Thymus (tissue), 14 donors: ENCODE results near the gene NGEF. TPM values are rescaled to one million over a fixed set of nuclear protein-coding genes. Genes with fewer than 3 reads are reported as not detected.
A peak's percentile ranks its signal among the peaks of the same experiment; 100 is the strongest.

Experiments
- DNase-seq, 9 donors: peaks; one replicate each; pipeline ENCODE4 v3.0.0-alpha.2; 2013; ENCODE audit warnings: low spot score in 9 of 9, low read depth in 6 of 9, missing footprints in 1 of 9
- H3K27ac ChIP-seq, 2 donors: one replicate each; pipeline ENCODE4 v1.5.1; 2013; ENCODE audit warnings: control low read depth in 1 of 2, low read depth in 1 of 2, low read length in 1 of 2, mild to moderate bottlenecking in 1 of 2, moderate library complexity in 1 of 2
- H3K27me3 ChIP-seq, 2 donors: one replicate each; pipeline ENCODE4 v1.5.1; 2013; ENCODE audit warnings: low read length in 1 of 2; ENCODE audit not compliant: control insufficient read depth in 2 of 2, insufficient read depth in 1 of 2
- H3K36me3 ChIP-seq, 2 donors: one replicate each; pipeline ENCODE4 v1.5.1; 2013; ENCODE audit warnings: low read length in 1 of 2, mild to moderate bottlenecking in 1 of 2, moderate library complexity in 1 of 2; ENCODE audit not compliant: control insufficient read depth in 2 of 2, insufficient read depth in 2 of 2
- H3K4me1 ChIP-seq, 2 donors: one replicate each; pipeline ENCODE4 v1.5.1; 2013; ENCODE audit warnings: low read length in 2 of 2; ENCODE audit not compliant: control insufficient read depth in 2 of 2, insufficient read depth in 2 of 2
- H3K4me3 ChIP-seq, 2 donors: one replicate each; pipeline ENCODE4 v1.5.1; 2013; ENCODE audit warnings: low read length in 2 of 2, control low read depth in 1 of 2, mild to moderate bottlenecking in 1 of 2
- H3K9me3 ChIP-seq, 2 donors: one replicate each; pipeline ENCODE4 v1.5.1; 2013; ENCODE audit warnings: low read length in 1 of 2, mild to moderate bottlenecking in 1 of 2; ENCODE audit not compliant: control insufficient read depth in 2 of 2, insufficient read depth in 1 of 2
- WGBS: extraction: QIAGEN DNeasy Blood & Tissue Kit; methylation state at CpG from one replicate; pipeline ENCODE4 v1.1.7; 2013; 5-methylcytosine and 5-hydroxymethylcytosine counted together
- long read RNA-seq, 10 donors: transcript quantifications; one replicate each; lab custom pipeline, GENCODE V29; 2026
- polyA plus RNA-seq: library from polyadenylated mRNA; stranded (reverse); fragments of 200-250 nt; gene quantifications from one replicate; pipeline ENCODE4 v1.2.3, GENCODE V29; 2013
- total RNA-seq: library from RNA; stranded (reverse); fragments of 120-200 nt; gene quantifications from one replicate; pipeline ENCODE4 v1.2.4, GENCODE V29; 2013
- donor health status: healthy.

NGEF gene
- total RNA-seq (0.14 TPM), polyA plus RNA-seq (0.18 TPM)
- long read RNA-seq, donor 1: 0 reads
- long read RNA-seq, donor 2: 0 reads
- long read RNA-seq, donor 3: 0 reads
- long read RNA-seq, donor 4: 0 reads
- long read RNA-seq, donor 5: 0 reads
- long read RNA-seq, donor 6: 0 reads
- long read RNA-seq, donor 7: 0 reads
- long read RNA-seq, donor 8: 0 reads
- long read RNA-seq, donor 9: 0 reads
- long read RNA-seq, donor 10: 0 reads

DNA sequence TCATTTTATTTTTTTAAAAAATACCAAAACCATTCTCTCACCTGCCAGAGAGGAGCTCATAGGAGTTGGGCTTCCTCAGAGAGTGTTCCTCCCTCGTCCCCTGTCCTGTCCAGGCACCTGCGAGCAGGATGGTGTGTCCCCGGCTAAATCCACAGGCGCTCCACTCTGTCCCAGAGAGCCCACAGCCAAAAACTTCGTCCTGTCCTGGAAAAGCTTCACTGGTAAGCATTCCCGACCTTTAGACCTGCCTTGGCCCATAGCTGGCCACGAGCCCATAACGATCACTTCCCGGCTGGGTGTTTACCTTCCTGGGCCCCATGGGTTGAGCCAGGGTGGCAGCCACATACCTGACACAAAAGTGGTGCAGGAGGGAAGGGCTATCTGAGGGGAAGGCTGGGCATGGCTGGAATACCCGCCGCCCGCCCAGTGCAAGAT, at the start of gene NGEF:
Gene NGEF, minus strand, starts transcription at position 230 of the 435 bp plus-strand sequence. CDS start 38,366 bp downstream, outside the sequence.
- Histone ChIP-seq H3K27me3 (no peaks in the 10 kb centered on the region), H3K9me3 (no peaks in the 10 kb centered on the region), H3K4me3 (no peak within 1 kb of the TSS), H3K27ac (no peak within 1 kb of the TSS), H3K36me3 (no peaks in the 10 kb centered on the region), H3K4me1 (peaks cover 0 to 6% of the 10 kb centered on the region in 2 donors)
- 95% methylated on average over 12 of the region's 12 CpGs for WGBS
- no peak for DNase-seq

GRCh38 chr2:233062451-233062850, 49.4 kb upstream of the NGEF start:
- Histone ChIP-seq H3K27ac (peak overlapping the region; percentile 51 to 70), H3K36me3 (peaks cover 21 to 32% of the 10 kb centered on the region in 2 donors), H3K4me1 (peaks cover 34 to 52% of the 10 kb centered on the region in 2 donors), H3K27me3 (no peaks in the 10 kb centered on the region), H3K4me3 (peak overlapping the region; percentile 70 to 77), H3K9me3 (no peaks in the 10 kb centered on the region)
- DNase-seq: no peak
- WGBS: 65% methylated on average over 4 of the region's 4 CpGs

DNA sequence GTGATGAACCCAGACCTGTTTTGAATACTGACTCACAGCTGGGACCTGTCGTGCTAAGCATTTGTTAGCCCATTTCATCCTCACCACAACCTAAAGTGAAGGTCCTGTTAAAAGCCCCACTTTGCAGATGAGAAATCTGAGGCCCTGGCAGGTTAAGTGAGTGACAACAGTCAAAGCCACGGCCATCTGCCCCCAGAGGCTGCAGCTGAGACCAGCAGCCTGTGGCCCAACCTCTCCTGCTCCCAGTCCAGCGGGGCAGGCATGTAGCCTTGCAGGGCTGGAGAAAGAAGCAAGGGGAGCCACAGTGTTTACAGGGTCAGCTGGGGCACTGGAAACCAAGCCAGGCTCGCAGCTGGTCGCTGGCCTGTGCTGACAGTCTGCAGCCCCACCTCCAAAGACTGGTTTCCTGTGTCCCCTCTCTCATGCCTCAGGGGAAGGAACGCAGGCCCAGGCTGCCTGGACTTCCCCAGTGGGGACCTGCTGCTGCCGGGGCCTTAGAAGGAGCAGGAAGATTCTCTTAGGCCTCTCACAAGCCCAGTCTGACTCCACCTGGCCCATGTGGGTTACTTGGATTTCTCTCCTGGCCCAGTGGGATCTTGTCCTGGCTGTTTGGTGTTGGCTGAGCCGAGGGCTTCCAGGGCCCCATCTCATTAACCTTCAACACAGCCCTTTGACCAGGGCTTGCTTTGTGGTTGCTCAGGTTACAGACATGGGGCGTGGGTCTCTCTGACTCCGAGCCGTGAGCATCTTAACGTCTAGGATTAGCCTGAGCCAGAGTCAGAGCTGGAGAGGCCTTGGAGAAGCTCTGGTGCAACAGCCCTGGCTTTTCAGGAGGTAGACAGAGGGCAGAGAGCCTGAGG, 48.8 kb upstream of the NGEF start:
- Histone ChIP-seq H3K27ac (peak overlapping the region; percentile 51 to 64), H3K36me3 (peaks cover 21 to 25% of the 10 kb centered on the region in 2 donors), H3K27me3 (no peaks in the 10 kb centered on the region), H3K9me3 (no peaks in the 10 kb centered on the region), H3K4me1 (peaks cover 34 to 52% of the 10 kb centered on the region in 2 donors), H3K4me3 (peak overlapping the region; percentile 70 to 77)
- DNase-seq: peak in 1 of 9 donors; percentile 40
- WGBS: 22% methylated on average over 12 of the region's 12 CpGs

- Histone ChIP-seq H3K27ac (peak overlapping the region; percentile 89), H3K4me3 (peak overlapping the region; percentile 70 to 77), H3K36me3 (peaks cover 18% of the 10 kb centered on the region in 2 donors), H3K27me3 (no peaks in the 10 kb centered on the region), H3K4me1 (peaks cover 34 to 52% of the 10 kb centered on the region in 2 donors), H3K9me3 (no peaks in the 10 kb centered on the region)
- peak in 1 of 9 donors; percentile 53 for DNase-seq
- 10% methylated on average over 10 of the region's 10 CpGs for WGBS
Measured at GRCh38 chr2:233060980-233061590, 48.0 kb upstream of the NGEF start.

DNA sequence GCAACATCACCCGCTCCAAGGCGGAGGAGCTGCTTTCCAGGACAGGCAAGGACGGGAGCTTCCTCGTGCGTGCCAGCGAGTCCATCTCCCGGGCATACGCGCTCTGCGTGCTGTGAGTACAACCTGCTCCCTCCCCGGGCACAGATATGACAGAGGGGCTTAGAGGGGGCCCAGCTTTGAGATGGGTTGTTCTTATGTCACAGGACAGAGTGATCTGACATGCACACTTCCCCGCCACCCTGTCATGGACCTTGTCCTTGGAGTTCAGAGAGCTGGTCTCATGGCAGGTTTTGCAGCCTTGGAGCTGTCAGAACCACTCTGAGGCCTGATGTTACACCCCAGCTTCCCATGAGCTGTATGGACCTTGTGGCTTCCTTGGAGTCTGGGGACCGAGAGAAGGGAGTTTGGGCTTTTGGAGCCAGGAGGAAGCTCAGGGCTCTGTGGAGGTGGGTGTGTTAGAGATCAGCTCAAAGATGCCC, 47.5 kb upstream of the NGEF start:
- peak in 1 of 9 donors; percentile 51 for DNase-seq
- WGBS: 10% methylated on average over 13 of the region's 13 CpGs
- Histone ChIP-seq H3K27ac (peak overlapping the region; percentile 89), H3K36me3 (peaks cover 15% of the 10 kb centered on the region in 2 donors), H3K4me1 (peaks cover 34 to 52% of the 10 kb centered on the region in 2 donors), H3K27me3 (no peaks in the 10 kb centered on the region), H3K9me3 (no peaks in the 10 kb centered on the region), H3K4me3 (peak overlapping the region; percentile 70 to 77)

DNA sequence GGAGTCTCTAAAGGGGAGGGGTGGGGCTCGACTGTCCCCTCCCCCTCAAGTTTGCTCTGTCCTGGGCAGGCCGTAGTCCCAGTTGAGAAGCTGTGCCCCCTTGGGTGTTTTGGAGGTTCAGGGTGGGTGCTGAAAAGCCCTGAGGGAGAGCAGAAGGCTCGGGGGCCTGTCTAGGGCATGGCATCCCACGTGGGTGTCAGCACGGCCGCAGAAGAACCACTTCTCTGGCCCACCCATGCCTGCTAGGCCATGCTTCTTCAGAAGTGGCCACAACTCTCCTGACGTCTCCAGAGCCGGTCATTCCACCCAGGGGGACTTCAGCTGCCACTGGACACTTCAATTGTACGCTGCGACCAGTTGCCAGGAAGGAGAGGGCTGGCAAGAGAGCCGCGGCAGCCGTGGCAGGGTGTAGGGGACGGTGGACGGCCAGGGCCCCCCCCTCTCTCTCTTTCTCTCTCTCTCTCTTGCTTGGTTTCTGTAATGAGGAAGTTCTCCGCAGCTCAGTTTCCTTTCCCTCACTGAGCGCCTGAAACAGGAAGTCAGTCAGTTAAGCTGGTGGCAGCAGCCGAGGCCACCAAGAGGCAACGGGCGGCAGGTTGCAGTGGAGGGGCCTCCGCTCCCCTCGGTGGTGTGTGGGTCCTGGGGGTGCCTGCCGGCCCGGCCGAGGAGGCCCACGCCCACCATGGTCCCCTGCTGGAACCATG, 46.9 kb upstream of the NGEF start, which contains the start of gene INPP5D:
Gene INPP5D, plus strand, starts transcription at position 546 of the 704 bp plus-strand sequence. Its CDS starts 137 bp downstream, at position 683.
- Histone ChIP-seq H3K4me1 (peaks cover 34 to 52% of the 10 kb centered on the region in 2 donors), H3K4me3 (peak within 1 kb of the TSS; percentile 70 to 77), H3K27ac (peak within 1 kb of the TSS; percentile 89), H3K36me3 (peaks cover 13 to 15% of the 10 kb centered on the region in 2 donors), H3K9me3 (no peaks in the 10 kb centered on the region), H3K27me3 (peaks cover 0 to 3% of the 10 kb centered on the region in 2 donors)
- peak in 7 of 9 donors; percentile 64 to 92 (median 78) for DNase-seq
- WGBS: 5% methylated on average over 26 of the region's 26 CpGs

GRCh38 chr2:233059547-233059796, 46.4 kb upstream of the NGEF start:
- H3K36me3 ChIP-seq: peaks cover 9 to 13% of the 10 kb centered on the region in 2 donors
- H3K27ac ChIP-seq: peak overlapping the region; percentile 89
- no peaks in the 10 kb centered on the region for H3K9me3 ChIP-seq
- H3K27me3 ChIP-seq: peaks cover 0 to 7% of the 10 kb centered on the region in 2 donors
- peak overlapping the region in 1 of 2 donors; percentile 77 for H3K4me3 ChIP-seq
- peaks cover 33 to 48% of the 10 kb centered on the region in 2 donors for H3K4me1 ChIP-seq
- no peak for DNase-seq
- WGBS: 55% methylated on average over 7 of the region's 7 CpGs

- Histone ChIP-seq H3K4me3 (no peak overlapping the region), H3K27me3 (peaks cover 0 to 12% of the 10 kb centered on the region in 2 donors), H3K4me1 (peaks cover 29 to 47% of the 10 kb centered on the region in 2 donors), H3K27ac (peak overlapping the region in 1 of 2 donors; percentile 89), H3K9me3 (no peaks in the 10 kb centered on the region), H3K36me3 (peaks cover 3 to 8% of the 10 kb centered on the region in 2 donors)
- DNase-seq: no peak
- 95% methylated on average over 24 of the region's 24 CpGs for WGBS
Measured at GRCh38 chr2:233058717-233059546, 45.9 kb upstream of the NGEF start.
